ACC112 (cell line): Measurements from ENCODE around the gene COL15A1.

Experiments
- H2AFZ ChIP-seq: fragments of 200-600 bp; sonication (generic); one replicate; pipeline ENCODE4 v1.6.0; 2017; ENCODE audit warnings: antibody characterized with exemption, low read length; ENCODE audit not compliant: unreplicated experiment
- H3K27ac ChIP-seq: fragments of 200-600 bp; sonication (generic); 2 replicates; pipeline ENCODE4 v1.5.1; 2014; ENCODE audit warnings: low read depth, mild to moderate bottlenecking, antibody characterized with exemption, low read length, moderate library complexity
- H3K27me3 ChIP-seq: fragments of 200-600 bp; sonication (generic); 2 replicates; pipeline ENCODE4 v1.6.1; 2014; ENCODE audit warnings: mild to moderate bottlenecking, antibody characterized with exemption, low read length, moderate library complexity, mixed read lengths; ENCODE audit not compliant: insufficient read depth
- H3K36me3 ChIP-seq: fragments of 200-600 bp; sonication (generic); 2 replicates; pipeline ENCODE4 v1.6.1; 2016; ENCODE audit warnings: mild to moderate bottlenecking, antibody characterized with exemption, low read length, moderate library complexity, mixed read lengths; ENCODE audit not compliant: insufficient read depth
- H3K4me1 ChIP-seq: fragments of 200-600 bp; sonication (generic); one replicate; pipeline ENCODE4 v1.6.1; 2016; ENCODE audit warnings: low read length, mixed read lengths; ENCODE audit not compliant: insufficient read depth, unreplicated experiment, control insufficient read depth
- H3K4me3 ChIP-seq: fragments of 200-600 bp; sonication (generic); 2 replicates; pipeline ENCODE4 v1.5.1; 2014; ENCODE audit warnings: mild to moderate bottlenecking, low read depth, low read length
- H3K79me2 ChIP-seq: fragments of 200-600 bp; sonication (generic); one replicate; pipeline ENCODE4 v1.6.0; 2016; ENCODE audit warnings: low read length; ENCODE audit not compliant: control insufficient read depth, unreplicated experiment, insufficient read depth

COL15A1 gene

DNA sequence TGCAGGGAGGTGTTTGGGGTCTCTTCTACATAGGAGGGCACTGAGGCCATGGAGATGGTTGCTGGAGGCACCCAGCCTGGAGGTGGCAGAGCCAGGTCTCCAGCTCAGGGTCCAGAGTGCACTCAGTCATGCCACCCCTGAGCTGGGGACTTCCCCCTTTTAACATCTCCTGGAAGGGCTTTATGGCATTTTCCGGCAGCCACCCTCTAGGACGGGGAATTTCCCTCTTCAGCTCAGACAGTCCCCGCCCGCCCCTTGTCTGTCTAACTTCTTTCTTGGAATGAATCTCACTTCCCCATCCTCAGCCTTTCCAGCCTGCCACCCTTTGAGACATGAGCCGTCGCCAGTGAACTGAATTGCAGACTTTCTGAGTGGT, 49.9 kb downstream of the COL15A1 start:
- H2AFZ ChIP-seq: no peak overlapping the region
- H3K27me3 ChIP-seq: peaks cover 8% of the 10 kb centered on the region
- peaks cover 33% of the 10 kb centered on the region for H3K4me1 ChIP-seq
- no peak overlapping the region for H3K27ac ChIP-seq
- H3K79me2 ChIP-seq: no peaks in the 10 kb centered on the region
- H3K4me3 ChIP-seq: no peak overlapping the region
- no peaks in the 10 kb centered on the region for H3K36me3 ChIP-seq

DNA sequence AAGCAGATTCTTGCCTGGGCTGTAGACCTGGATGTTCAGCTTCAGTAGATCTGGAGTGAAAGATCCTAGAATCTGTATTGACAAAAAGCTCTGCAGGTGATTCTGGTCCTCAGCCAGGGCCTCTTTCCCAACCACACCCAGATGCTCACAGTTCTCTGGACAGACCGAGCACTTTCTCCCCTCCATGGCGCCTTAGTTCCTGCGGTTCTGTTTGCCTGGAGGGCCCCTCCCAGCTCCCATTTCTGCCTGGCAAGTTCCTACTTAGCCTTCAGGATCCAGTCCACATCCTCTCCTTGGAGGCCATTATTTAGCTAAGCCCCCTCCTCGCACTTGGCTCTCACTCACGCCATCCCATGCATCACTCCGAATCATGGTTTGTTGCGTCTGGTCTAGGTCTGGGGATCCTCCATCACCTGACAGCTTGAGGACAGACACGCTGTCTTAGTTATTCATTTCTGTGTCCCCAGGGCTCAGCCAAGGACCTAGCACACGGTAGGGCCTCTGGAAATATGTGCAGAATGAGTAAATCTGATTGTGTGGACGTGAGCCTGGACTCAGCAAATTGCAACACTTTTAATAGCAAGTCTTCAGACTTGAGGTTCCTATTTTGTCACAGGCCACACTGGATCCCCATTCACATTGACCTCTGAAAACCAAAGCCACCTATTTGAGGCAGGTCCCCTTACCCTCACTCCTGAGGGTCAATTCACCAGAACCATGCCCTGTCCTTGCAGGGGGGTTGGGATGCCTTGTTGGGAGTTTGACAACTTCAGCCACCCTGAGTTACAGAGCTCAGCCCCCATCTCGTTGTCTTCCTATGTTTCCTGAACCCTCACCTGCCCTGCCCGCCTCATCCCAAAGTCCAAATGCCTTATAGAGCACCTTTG, 50.7 kb downstream of the COL15A1 start:
- Histone ChIP-seq H3K27me3 (peaks cover 8% of the 10 kb centered on the region), H3K4me3 (no peak overlapping the region), H3K36me3 (no peaks in the 10 kb centered on the region), H2AFZ (no peak overlapping the region), H3K27ac (no peak overlapping the region), H3K79me2 (no peaks in the 10 kb centered on the region), H3K4me1 (peaks cover 26% of the 10 kb centered on the region)

DNA sequence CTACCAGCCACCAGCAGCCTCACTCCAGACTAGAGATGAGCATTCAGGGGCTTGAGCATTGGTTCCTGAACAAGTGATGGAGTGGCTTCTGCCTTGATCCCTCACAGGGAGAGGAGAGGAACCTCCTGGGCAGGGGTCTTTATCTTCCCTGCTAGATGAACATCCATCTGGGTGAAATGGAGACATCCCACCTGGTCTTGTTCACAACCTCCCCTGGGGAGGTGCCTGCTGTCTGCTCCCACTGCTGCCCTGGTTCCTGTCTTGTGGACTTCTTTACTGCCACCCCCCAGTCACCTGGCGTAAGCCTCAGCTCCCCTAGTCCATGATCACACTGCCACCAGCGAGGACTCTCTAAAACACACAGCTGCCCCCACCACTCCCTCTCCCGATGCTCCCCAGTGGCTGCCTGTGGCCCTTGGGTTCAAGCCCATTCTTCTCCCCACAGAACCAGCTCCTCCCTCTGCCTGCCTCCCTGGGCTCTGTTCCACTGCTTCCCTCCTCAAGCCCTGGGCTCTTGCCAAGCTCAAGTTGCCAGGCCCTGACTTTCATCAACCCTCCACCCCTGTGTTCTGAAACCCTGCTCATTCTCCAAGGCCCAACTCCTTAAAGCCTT, 51.5 kb downstream of the COL15A1 start:
- no peaks in the 10 kb centered on the region for H3K79me2 ChIP-seq
- no peak overlapping the region for H3K27ac ChIP-seq
- peaks cover 8% of the 10 kb centered on the region for H3K27me3 ChIP-seq
- peaks cover 22% of the 10 kb centered on the region for H3K4me1 ChIP-seq
- H3K4me3 ChIP-seq: no peak overlapping the region
- no peaks in the 10 kb centered on the region for H3K36me3 ChIP-seq
- H2AFZ ChIP-seq: no peak overlapping the region

DNA sequence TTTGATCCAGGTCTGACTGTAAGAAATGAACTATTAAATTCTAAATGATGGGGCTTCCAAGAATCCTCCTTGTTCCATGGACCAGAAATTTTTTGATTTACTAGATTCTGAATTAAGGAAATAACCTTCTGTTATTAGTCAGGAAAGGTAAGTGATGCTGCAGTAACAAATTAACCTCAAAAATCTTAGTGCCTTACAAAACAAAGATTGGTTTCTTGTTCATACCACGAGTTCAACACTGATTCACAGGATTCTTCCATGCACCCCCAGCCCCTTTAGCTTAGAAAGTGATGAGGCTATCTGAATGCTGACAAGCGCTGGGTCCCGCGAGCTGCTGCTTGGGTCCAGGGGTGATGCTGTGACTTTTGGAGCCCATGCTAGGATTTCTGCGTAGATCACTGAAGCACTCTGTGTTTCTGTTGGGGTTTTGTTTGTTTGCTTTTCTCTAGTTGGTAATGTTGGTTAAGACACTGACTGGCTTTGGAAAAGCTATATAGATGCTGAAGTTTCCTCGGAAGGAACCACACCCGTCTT, 52.3 kb downstream of the COL15A1 start:
- no peaks in the 10 kb centered on the region for H3K36me3 ChIP-seq
- no peak overlapping the region for H3K4me3 ChIP-seq
- peaks cover 8% of the 10 kb centered on the region for H3K27me3 ChIP-seq
- H3K27ac ChIP-seq: no peak overlapping the region
- no peaks in the 10 kb centered on the region for H3K79me2 ChIP-seq
- no peak overlapping the region for H2AFZ ChIP-seq
- peaks cover 17% of the 10 kb centered on the region for H3K4me1 ChIP-seq

DNA sequence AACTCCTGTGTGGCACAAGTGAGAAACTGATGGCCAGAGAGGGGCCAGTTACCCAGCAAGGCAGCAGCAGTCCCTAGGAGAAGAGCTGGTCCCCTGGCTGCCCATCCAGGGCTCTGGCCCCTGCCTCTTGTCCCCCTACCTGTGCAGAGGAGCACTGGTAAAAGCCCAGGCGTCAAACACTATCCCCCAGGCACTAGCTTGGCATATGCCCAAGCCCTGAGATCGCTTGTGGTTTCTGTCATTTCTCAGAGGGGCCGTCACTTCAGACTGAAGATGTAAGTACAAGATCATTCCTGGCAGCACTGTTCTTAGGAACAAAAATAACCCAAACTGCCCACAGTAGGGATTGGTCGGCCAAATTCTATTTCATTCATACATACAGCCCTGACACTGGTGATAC, 53.9 kb downstream of the COL15A1 start:
- Histone ChIP-seq H3K4me3 (no peak overlapping the region), H3K79me2 (no peaks in the 10 kb centered on the region), H3K27ac (no peak overlapping the region), H3K36me3 (no peaks in the 10 kb centered on the region), H3K27me3 (peaks cover 9% of the 10 kb centered on the region), H2AFZ (no peak overlapping the region), H3K4me1 (peaks cover 17% of the 10 kb centered on the region)

DNA sequence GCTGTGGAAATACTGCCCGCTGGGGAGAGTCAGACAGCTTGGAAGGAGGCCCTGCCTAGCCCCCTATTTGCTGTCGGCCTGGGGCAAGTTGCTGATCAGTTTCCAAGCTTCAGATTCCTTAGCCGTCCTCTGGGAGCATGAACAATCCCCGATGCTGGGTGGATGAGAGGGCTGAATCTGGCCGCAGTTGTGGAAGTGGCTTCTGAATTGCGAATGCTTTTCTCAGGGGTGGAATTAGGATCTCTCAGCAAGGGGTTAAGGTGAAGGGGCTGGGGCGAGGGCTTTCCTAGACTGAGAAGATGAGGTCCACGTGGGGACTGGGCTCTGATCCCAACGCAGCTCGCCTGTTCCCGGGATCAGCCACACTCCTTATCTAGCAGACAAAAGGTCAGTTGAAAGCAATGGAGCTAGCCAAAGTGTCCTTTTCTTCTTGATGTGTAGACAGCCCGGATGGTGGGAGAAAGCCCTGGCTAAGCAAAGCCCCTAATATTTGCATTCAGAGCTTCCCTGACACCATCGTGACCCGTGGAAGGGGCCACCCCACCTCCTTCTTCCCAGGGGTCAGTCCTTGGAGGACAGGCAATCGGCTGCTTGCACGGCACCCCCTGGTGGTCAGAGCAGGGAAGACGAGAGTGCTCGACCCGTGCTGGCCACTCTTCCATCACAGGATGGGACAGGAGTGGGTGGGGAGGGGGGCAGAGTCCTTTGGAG, 54.9 kb downstream of the COL15A1 start:
- H3K36me3 ChIP-seq: no peaks in the 10 kb centered on the region
- peak overlapping the region; percentile 34 for H3K4me3 ChIP-seq
- peak overlapping the region; percentile 32; the same call in 1 of the 2 replicates for H3K27ac ChIP-seq
- peak overlapping the region; percentile 44 for H2AFZ ChIP-seq
- H3K27me3 ChIP-seq: peaks cover 12% of the 10 kb centered on the region
- peaks cover 17% of the 10 kb centered on the region for H3K4me1 ChIP-seq
- no peaks in the 10 kb centered on the region for H3K79me2 ChIP-seq

DNA sequence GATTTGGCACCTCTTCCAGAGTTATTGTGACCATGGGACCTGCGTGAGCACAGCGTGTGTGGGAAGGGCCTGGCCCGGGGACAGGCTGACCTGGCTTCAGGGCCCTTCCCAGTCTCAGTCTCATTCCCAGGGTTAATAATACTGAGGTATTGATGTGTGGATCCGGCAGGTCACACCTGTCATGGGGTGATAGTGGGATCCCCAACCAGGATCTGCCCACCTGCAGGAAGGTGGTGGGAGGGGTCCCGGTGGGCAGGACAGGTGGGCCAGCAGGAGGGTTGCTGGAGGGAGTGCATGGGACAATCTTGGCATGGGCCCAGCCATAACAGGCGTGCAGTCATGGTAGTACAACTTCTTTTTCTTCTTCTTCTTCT, 55.4 kb downstream of the COL15A1 start:
- no peaks in the 10 kb centered on the region for H3K36me3 ChIP-seq
- H3K27ac ChIP-seq: no peak overlapping the region
- no peaks in the 10 kb centered on the region for H3K79me2 ChIP-seq
- peaks cover 17% of the 10 kb centered on the region for H3K4me1 ChIP-seq
- H3K27me3 ChIP-seq: peaks cover 12% of the 10 kb centered on the region
- H3K4me3 ChIP-seq: no peak overlapping the region
- no peak overlapping the region for H2AFZ ChIP-seq

DNA sequence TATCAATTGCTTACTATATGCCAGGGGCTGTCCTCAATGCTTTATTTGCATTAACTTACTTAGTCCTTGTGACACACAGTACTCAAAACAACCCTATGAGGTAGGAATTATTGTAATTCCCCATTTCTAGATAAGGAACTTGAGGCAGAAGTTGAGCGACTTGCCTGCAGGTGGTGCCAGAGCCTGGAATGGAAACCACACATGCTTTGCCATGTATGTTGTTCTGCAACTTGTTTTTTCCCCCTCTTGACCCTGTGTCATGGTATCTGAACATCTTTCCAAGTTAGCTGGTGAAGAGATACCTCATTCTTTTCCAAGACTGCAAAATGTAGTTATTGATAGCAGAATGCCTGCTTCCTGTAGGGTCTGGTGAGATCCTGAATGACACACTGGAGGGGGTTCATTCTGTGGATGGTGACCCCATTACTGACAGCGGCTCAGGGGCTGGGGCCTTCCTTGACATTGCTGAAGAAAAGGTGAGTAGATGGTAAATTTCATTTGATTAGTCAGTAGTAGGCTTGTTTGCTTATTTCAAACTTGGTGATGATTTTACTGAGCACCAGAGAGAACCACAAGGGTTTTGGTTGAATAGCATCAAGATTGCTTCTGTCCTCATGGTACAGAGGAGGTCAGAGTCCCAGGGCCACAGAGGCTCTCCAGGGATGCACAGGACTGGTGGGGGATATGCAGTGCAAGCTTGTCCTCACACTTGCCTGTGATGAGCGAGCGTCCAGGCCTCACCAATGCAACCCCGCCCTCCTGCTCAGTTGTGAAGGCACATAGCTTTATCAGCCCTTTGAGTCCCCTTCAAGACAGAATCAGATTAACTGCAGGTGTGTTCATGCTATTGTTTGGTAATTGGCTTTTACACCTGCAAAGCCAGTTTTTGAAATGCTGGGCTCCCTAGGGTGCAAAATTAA, 57.0 kb downstream of the COL15A1 start:
- Histone ChIP-seq H3K27ac (no peak overlapping the region), H3K4me1 (peaks cover 11% of the 10 kb centered on the region), H3K79me2 (no peaks in the 10 kb centered on the region), H2AFZ (no peak overlapping the region), H3K36me3 (no peaks in the 10 kb centered on the region), H3K4me3 (no peak overlapping the region), H3K27me3 (peaks cover 13% of the 10 kb centered on the region)

DNA sequence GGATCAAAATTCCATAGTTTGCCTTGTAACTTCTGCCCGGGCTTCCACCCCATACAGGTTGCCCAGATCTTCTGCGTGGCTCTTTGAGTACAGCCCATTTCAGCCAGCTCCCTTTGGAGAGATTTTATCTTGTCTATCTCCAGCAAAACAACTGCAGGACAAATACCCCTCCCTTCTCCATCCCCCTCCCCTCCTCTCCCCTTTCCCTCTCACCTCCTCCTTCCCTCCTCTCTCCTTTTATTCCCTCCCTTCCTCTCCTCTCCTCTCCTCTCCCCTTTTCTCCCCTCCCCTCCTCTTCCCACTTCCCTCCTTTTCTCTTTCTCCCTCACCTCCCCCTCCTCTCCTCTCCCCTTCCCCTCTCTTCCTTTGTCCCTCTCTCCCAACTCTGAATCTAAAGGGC, 58.2 kb downstream of the COL15A1 start:
- Histone ChIP-seq H3K79me2 (no peaks in the 10 kb centered on the region), H3K36me3 (no peaks in the 10 kb centered on the region), H2AFZ (no peak overlapping the region), H3K4me3 (no peak overlapping the region), H3K27ac (no peak overlapping the region), H3K4me1 (peaks cover 11% of the 10 kb centered on the region), H3K27me3 (peaks cover 19% of the 10 kb centered on the region)

DNA sequence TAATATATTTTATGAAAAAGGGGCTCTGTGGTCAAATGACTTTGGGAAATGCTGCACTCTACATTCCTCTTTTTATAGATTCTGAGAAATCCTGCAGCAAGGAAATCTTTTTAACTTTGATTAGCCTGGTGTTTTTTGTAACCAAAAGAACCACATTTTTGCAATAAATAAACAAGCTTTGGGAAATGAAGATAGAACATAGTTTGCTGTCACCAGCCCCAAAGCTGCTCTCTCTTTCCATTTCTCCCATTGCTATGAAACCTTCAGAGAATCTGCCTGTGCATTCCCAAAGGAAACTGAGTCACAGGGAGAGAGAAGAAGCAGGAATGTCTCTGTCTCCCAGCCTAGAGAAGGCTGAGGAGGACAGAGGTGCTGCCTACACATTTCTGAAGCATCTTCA, 59.0 kb downstream of the COL15A1 start:
- Histone ChIP-seq H3K27me3 (peaks cover 17% of the 10 kb centered on the region; the same call in 1 of the 2 replicates), H3K36me3 (no peaks in the 10 kb centered on the region), H2AFZ (no peak overlapping the region), H3K27ac (no peak overlapping the region), H3K4me3 (no peak overlapping the region), H3K79me2 (no peaks in the 10 kb centered on the region), H3K4me1 (peaks cover 6% of the 10 kb centered on the region)
